AG09309 (cell line): ENCODE results near the gene PCDH15.

ENCODE experiments used
- DNase-seq: peaks from one replicate; pipeline ENCODE4 v3.0.0-alpha.2; 2010; ENCODE audit warnings: low read depth
- H3K4me3 ChIP-seq: 2 replicates; pipeline ENCODE4 v1.5.1; 2011; ENCODE audit warnings: mild to moderate bottlenecking, low read depth, low read length, moderate library complexity; ENCODE audit not compliant: control insufficient read depth
- CTCF ChIP-seq: IDR thresholded peaks from 2 replicates; pipeline ENCODE4 v1.5.1; 2011; ENCODE audit warnings: mild to moderate bottlenecking, low read depth, low read length, inconsistent platforms; ENCODE audit not compliant: insufficient read depth, control insufficient read depth; ENCODE audit errors: missing control alignments

Gene PCDH15

GRCh38 chr10:53990799-53991238 is 810.2 kb downstream of the PCDH15 start:
- DNase-seq, result no peak
- H3K4me3 ChIP-seq, result no peak overlapping the region
- no peak for TF ChIP-seq CTCF

- no peak for DNase-seq
- H3K4me3 ChIP-seq, result no peak overlapping the region
- TF ChIP-seq CTCF, result no peak
These were observed 817.6 kb downstream of the PCDH15 start for GRCh38 chr10:53983431-53983830.

- no peak for TF ChIP-seq CTCF
- no peak overlapping the region for H3K4me3 ChIP-seq
- no peak for DNase-seq
These were observed 820.8 kb downstream of the PCDH15 start for GRCh38 chr10:53980210-53980609.

- DNase-seq, result no peak
- H3K4me3 ChIP-seq, result no peak overlapping the region
- TF ChIP-seq CTCF, result no peak
These were observed 822.7 kb downstream of the PCDH15 start for GRCh38 chr10:53978301-53978700.

- no peak overlapping the region for H3K4me3 ChIP-seq
- DNase-seq, result no peak
- no peak for TF ChIP-seq CTCF
These were observed 823.8 kb downstream of the PCDH15 start for GRCh38 chr10:53977267-53977666.

GRCh38 chr10:53957401-53957800 is 843.6 kb downstream of the PCDH15 start:
- H3K4me3 ChIP-seq, result no peak overlapping the region
- TF ChIP-seq CTCF, result no peak
- no peak for DNase-seq

GRCh38 chr10:53955091-53955490 is 845.9 kb downstream of the PCDH15 start:
- no peak for DNase-seq
- no peak for TF ChIP-seq CTCF
- H3K4me3 ChIP-seq, result no peak overlapping the region
